SK-N-SH (cell line): ENCODE data around the gene RCAN3.

Experiments used
- CTCF ChIP-seq: fragments of 200-600 bp; sonication (generic); IDR thresholded peaks from 2 replicates; pipeline ENCODE4 v1.6.1; 2017; ENCODE audit warnings: antibody characterized with exemption, mild to moderate bottlenecking, moderate library complexity
- ELF1 ChIP-seq: IDR thresholded peaks from 2 replicates; pipeline ENCODE4 v1.4.0; 2012
- EP300 ChIP-seq, 2 experiments: IDR thresholded peaks; 2 replicates each; pipeline versions ENCODE4 v1.4.0 to v1.6.1; 2012; ENCODE audit warnings: borderline replicate concordance in 1 of 2, low read depth in 1 of 2, low read length in 1 of 2
- NRF1 ChIP-seq: IDR thresholded peaks from 2 replicates; pipeline ENCODE4 v1.6.1; 2012; ENCODE audit warnings: low read depth, mild to moderate bottlenecking, low read length
- POLR2AphosphoS5 ChIP-seq: IDR thresholded peaks from 2 replicates; pipeline ENCODE4 v1.6.1; 2012; ENCODE audit warnings: low read depth, low read length
- RAD21 ChIP-seq: IDR thresholded peaks from 2 replicates; pipeline ENCODE4 v1.6.1; 2012; ENCODE audit warnings: mild to moderate bottlenecking, low read length
- REST ChIP-seq: IDR thresholded peaks from 2 replicates; pipeline ENCODE4 v1.6.1; 2012; ENCODE audit warnings: mild to moderate bottlenecking, low read depth, low read length, moderate library complexity

- TF ChIP-seq CTCF (no peak), EP300 (IDR thresholded peaks at IDR 0.05; ENCODE audit: borderline replicate concordance in 1 of 2, low read depth in 1 of 2, low read length in 1 of 2) (no peak), POLR2AphosphoS5 (no peak), REST (no peak), RAD21 (no peak), NRF1 (no peak), ELF1 (no peak)
Observed at GRCh38 chr1:24540051-24540905, 37.6 kb downstream of the RCAN3 start.
